Measurements from ENCODE around the gene CTNS.
"Not testable (repeated sequence)": the region's sequence is repeated elsewhere in the genome, so short reads cannot be mapped to it uniquely, and the experiment has no call there.

CTNS gene

DNA sequence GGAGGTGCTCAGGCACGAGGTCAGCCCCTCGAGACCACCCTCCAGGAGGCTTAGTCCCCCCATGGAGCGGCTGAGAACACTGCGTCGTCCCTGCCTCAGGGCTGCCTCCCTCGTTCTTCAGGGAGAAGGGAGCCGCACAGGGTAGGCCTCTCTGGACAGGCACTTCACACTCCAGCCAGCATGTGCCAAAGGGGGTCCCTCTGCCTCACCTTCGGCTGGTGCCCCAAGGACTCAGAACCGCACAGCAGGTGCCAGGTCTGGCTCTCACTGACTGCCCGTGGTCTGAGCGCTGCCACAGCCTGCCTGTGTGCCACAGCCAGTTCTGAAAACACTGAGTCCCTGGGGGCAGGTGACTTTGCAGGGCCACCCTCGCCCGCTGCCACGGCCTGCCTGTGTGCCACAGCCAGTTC is 52.3 kb downstream of the CTNS start:
- no peak for DNase-seq

DNA sequence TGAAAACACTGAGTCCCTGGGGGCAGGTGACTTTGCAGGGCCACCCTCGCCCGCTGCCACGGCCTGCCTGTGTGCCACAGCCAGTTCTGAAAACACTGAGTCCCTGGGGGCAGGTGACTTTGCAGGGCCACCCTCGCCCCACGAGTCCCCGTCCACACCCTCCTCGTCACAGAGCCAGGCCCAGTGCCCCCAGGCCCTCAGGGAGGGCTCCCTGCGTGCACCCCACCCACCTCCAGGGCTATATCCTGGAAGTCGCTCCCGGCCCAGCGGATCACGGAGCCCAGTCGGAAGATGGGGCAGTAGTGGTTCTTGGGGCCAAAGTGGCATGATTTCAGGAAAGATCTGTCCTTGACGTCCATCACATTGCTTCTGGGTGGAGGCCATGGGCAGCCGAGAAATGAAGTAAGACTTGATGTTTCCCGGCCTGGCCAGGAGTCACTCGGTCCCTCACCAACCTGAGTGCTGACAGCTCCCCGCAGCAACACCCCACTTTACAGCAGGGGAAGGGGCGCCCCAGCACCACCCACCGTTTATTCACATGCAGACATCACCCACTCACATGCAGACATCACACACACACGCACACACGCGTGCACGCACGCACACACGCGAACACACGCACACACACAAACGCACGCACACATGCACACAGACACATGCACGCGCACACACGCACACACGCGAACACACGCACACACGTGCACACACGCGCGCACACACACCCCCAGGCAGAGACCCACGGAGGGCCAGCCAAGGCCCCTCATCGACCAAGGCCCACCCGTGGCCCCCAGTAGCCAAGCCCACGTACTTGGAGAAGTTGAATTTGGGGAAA is 52.9 kb downstream of the CTNS start:
- DNase-seq, result no peak

DNA sequence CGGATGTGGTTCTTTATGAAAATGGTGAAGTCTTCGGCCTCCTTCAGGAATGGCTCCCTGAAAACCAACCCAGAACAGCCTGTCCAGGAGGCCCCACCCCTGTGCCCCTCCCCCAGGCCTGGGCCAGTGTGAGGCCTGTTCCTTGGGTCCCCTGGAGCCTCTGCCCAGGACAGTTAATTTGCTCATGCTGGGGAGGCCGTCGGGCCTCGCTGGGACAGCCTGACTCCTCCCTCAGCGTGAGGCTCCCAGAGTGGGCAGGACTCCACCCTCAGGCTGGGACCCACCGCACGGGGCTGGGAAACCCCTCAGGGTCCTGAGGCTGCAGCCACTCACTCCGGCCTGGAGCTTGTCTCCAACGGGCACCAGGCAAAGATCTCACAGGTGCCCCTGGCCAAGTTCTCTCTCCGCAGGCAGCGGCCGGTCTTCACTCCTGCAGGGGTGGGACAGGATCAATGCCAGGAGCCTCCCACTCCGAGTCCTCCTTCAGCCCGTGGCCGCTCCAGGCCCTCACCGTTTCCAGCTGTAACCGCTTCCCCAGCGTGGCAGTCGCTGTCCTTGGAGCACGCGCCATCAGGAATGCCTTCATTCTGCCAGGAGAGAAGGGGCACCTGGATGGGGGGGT is 53.6 kb downstream of the CTNS start:
- DNase-seq, result no peak

DNA sequence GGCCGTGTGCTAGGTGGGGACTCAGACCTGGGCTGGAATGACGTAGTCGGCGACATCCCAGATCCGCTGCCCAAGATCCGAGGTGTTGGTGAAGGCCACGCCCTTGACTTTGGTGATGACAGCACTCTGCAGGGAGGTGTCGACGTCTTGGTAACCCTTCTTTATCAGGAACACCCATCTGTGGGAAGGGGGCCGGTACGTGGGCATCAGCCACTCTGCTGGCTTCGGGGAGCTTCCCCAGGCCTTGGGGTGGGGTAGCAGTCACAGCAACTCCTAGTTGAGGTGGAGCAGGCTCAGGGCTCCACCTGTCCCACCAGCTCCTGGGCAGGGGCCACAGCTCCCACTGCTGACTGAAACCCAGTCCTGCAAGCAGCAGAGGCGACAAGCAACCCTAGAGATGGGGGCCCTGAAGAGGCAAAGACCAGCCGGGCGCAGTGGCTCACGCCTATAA is 55.1 kb downstream of the CTNS start:
- DNase-seq, result no peak

DNA sequence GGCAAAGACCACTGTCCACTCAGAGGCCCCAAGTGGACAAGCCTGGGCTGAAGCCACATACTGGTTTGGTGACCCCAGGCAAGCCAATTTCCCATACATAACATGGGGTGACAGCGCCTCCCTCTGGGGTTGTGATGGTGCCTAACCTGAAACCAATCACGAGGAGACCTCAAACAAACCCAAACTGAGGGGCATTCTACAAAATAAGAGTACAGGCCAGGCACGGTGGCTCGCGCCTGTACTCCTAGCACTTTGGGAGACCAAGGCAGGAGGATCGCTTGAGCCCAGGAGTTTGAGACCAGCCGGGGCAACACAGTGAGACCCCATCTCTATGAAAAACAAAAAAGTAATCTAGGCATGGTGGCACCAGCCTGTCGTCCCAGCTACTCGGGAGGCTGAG is 55.8 kb downstream of the CTNS start:
- no peak for DNase-seq

DNA sequence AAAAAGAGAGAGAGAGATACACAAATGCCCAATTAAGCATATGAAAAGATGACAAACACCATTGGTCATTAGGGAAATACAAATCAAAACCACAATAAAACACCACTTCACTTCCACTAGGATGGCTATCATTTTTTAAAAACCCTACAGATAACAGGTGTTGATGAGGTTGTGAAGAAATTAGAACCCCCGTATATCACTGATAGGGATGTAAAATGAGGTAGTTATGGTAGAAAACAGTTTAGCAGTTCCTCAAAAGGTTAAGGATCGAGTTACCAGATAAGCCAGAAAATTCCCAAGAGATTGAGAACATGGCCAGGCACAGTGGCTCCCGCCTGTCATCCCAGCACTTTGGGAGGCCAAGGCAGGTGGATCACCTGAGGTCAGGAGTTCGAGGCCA is 56.6 kb downstream of the CTNS start:
- no peak for DNase-seq

DNA sequence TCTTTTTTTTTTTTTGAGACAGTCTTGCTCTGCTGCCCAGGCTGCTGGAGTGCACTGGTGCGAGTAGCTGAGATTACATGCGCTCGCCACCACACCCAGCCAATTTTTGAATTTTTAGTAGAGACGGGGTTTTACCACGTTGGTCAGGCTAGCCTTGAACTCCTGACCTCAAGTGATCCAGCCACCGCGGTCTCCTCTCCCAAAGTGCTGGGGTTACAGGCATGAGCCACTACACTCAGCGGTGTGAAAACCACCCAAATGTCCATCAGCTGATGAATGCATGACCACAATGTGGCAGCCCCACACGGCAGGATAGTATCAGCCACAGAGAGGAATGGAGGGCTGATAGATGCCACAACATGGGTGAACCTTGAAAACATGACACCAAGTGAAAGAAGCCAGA is 57.3 kb downstream of the CTNS start:
- no peak for DNase-seq

DNA sequence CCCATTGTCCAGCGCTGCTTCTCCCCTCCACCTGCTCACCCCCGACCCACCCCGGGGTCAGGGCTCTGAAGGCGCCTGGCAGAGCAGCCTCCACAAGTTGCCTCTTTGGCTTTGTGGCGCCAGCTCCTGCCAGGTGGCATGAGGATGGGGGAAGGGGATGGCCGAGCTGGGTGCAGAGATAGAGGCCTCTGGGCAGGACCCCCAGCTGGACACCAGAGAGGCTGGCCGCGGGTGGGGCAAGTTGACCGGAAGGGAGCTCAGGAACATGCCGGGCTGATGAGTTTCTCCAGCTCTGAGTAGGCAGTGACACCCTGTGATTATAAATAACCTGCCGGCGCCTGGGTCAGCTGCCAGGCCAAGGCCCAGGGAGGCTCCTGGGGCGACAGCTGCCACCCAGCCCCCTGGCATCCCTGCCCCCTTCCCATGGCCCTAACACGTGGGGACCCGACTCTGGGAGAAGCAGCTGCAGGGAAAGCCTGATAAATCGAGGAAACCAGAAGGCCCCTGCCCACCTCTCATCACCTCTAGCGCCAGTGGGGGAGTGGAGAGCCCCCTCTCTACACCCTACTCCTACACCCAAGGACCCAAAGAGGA is 58.7 kb downstream of the CTNS start:
- DNase-seq, result no peak

DNA sequence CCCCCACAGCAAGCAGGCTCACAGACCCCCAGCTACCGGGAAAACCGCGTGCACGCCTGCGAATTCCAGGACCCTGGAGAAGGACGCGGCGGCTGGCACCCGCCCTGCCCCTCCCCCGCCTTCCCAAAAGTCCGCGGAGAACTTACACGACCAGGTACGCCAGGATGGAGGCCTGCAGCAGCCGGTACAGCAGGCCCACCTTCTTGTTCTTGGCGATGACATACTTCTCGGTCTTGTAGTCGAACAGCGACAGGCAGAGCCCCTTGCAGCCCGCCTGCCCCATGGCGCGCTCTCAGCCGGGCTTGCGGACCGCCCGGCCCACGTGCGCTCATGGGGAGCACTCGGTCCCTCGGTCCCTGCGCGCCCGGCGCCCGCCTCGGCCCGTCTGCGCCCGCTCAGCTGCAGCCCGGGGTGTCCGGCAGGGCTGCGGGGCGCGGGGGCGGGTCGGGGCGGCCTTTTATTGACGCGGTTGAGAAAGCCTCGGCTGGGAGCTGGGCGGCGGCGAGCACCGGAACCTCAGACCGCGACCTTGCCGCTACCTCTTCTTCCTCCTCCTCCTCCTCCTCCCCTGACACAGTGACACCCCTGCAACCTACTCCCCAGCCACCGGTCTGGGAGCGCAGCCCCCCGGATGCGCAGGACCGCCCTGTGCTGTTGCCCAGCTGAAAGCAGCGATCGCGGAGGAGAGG is 59.3 kb downstream of the CTNS start, which contains the start of gene P2RX5:
P2RX5 (minus strand) TSS at position 433 of the 689 bp plus-strand sequence; CDS start at position 283, 150 bp downstream.
- DNase-seq, result no peak

DNA sequence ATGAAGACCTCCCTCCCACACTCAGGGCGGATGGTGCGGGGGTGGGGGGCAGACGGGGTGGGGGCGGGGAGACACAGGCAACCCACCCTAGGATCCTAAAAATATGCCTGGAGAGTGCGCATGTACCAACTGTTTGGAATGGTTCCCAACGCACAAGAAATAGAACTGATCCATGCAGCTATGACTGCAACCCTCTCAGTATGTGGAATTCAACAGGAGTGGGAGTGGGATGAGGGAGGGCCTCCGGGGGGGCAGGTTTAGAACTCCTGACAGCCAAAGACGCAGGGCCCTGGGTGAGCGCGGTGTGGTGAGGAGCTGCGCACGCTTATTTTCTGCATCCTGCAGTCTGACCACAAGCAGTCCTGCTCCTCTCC is 60.5 kb downstream of the CTNS start:
- DNase-seq, result no peak

DNA sequence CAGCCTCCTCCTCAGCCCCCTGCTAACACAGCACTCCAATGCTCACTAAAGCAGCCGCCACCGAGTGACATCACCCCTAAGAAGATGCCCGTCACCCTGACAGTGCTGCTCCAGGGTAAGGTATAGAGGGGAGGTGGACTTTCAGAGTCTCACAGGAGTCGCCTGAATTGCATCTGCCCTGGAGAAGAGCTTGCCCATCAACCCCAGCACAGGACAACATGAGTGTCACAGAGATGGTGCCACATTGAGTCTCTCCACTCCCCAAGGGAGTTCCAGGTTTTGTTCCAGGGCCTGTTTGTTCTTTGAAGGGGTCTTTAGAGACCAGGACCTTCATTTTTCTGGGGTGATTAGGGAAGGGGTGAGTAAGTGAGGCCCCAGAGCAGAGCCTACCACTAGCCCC is 61.6 kb downstream of the CTNS start:
- no peak for DNase-seq

DNA sequence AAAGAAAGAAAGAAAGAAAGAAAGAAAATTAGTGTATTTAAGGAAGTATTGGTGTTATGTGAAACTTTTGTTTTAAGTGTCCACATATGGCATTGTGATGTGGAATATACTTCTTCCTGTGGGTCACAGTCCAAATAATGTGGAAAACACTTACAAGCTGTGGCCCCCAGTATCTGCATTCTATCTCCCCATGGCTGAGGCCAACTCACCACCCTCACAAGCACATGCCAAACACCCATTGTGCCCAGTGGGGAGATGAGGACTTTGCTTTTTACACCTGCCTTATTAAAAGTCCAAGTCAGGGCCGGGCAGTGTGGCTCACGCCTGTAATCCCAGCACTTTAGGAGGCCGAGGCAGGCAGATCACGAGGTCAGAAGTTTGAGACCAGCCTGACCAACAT is 63.4 kb downstream of the CTNS start:
- DNase-seq, result no peak

DNA sequence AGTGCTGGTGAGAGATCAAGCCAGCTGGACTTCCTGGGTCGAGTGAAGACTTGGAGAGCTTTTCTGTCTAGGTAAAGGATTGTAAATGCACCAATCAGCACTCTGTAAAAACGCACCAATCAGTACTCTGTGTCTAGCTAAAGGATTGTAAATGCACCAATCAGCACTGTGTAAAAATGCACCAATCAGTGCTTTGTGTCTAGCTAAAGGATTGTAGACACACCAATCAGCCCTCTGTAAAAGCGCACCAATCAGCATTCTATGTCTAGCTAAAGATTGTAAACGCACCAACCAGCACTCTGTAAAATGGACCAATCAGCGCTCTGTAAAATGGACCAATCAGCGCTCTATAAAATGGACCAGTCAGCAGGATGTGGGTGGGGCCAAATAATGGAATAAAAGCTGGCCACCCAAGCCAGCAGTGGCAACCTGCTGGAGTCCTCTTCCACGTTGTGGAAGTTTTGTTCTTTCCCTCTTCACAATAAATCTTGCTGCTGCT is 65.5 kb downstream of the CTNS start:
- DNase-seq, result not testable (repeated sequence)

DNA sequence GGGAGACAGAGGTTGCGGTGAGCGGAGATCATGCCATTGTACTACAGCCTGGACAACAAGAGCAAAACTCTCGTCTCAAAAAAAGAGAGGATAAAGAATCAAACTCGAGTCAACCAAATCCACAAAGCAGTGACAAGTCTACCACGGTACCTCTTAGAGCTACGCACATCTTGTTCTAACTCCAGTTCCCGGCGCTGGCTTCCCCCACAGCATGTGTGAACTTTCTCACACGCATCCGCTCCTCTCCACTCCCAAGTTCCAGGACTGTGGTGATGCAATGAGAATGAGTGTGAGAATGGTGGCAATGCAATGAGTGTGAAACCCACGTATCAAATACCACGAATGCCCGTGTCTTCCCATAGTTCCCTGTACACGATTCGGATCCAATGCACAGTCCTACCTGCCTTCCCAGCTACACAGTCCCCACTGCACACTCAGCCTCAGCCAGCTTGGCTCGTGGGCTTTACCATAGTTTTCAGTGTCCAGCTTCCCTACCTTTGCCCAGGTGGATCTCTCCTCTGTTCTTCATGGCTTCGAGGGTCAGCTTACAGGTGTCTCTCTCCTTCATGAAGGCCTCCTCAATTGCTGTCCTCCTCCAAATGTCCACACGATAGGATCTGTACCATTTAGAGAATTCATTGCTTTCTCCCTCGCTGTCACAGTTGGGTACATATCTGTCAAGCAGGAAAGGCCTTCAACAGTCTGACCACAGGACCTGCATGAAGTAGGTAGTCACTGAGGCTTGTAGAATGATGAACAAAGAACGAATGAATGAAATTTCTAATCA is 68.6 kb downstream of the CTNS start:
- DNase-seq, result no peak

DNA sequence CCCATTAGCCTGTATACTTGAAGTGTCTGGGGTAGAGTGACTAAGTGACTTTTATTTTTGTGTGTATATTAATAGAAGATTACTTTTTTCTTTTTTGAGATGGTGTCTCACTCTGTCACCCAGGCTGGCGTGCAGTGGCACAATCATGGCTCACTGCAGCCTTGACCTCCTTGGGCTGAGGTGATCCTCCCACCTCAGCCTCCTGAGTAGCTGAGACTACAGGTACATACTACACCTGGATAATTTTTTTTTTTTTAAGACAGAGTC is 69.1 kb downstream of the CTNS start:
- not testable (repeated sequence) for DNase-seq

DNA sequence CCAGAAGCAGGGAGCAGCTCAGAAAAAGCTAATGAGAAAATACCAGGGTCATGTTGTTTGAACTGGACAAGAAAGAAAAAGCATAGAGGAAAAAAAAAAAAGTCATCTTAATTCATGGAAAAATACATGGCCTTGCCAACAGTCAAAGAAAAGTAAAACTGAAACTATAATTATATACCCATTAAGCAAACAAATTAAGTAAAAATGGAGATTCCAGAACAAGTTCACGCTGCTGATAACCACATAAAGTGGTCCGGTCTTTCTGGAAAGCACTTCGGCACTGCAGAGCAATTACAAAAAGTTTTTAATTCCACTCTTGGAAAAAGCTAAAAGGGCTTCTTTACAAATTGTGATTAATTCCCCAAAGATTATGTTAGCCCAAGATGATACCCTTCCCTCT is 71.8 kb downstream of the CTNS start:
- DNase-seq, result no peak

DNA sequence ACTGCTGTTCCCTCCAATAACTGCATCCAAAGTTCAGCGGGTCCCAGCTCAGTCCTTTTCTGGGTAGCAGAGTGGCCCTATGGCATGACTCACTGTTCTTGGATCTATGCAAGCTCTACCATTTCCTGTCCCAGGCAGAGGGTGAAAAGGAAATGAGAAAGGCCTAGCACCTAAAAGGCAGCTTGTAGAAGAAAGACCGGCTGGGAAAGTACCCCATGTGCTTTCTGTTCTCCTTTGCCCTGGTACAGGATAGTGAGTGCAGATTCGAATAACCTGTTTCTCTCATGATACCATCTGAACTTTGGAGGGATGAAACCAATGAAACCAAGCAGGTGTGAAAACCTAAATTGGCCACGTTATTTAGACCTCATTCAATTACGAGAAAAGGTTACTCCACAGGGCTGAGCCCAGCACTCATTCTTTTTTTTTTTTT is 74.4 kb downstream of the CTNS start:
- peak; percentile 36 for DNase-seq
